WTC11 (cell line): ENCODE measurements around the gene NPTN. TPM values are rescaled to one million over a fixed set of nuclear protein-coding genes. Genes with fewer than 3 reads are reported as not detected.

ENCODE experiments used
- ATAC-seq: fragments of 200-7000 bp; cut with Tn5 transposase; 2 replicates; pipeline ENCODE4 v1.10.0; 2021; ENCODE audit warnings: mild to moderate bottlenecking, moderate library complexity
- CTCF ChIA-PET: fragments of 300-600 bp; sonication (Branson Sonifier 250); formaldehyde crosslinking; loops from one replicate; lab custom pipeline; 2021; ENCODE audit warnings: antibody characterized with exemption; lab: Charles Lee
- POLR2A ChIA-PET: fragments of 350-600 bp; sonication (Branson Sonifier 250); formaldehyde crosslinking; loops from one replicate; lab custom pipeline; 2021; ENCODE audit warnings: antibody characterized with exemption; lab: Charles Lee
- DNase-seq: peaks from one replicate; pipeline ENCODE4 v3.0.0; 2021; ENCODE audit warnings: low spot score
- H3K27ac Mint-ChIP-seq: 2 replicates; pipeline ENCODE4 v1.8.0; 2021; ENCODE audit warnings: mixed read lengths
- H3K27me3 Mint-ChIP-seq: 2 replicates; pipeline ENCODE4 v1.8.0; 2021; ENCODE audit warnings: low read depth, mild to moderate bottlenecking, moderate library complexity, mixed read lengths
- H3K36me3 Mint-ChIP-seq: 2 replicates; pipeline ENCODE4 v1.8.0; 2021; ENCODE audit warnings: mixed read lengths
- H3K4me1 Mint-ChIP-seq: 2 replicates; pipeline ENCODE4 v1.8.0; 2022; ENCODE audit warnings: mixed read lengths
- H3K4me3 Mint-ChIP-seq: 2 replicates; pipeline ENCODE4 v1.8.0; 2021; ENCODE audit warnings: mild to moderate bottlenecking, moderate library complexity, mixed read lengths
- H3K9me3 Mint-ChIP-seq: 2 replicates; pipeline ENCODE4 v1.8.0; 2021; ENCODE audit warnings: mixed read lengths
- ATF1 ChIP-seq: sonication (generic); formaldehyde crosslinking; IDR thresholded peaks from 2 replicates; pipeline ENCODE4 v1.8.1; 2023; ENCODE audit warnings: mild to moderate bottlenecking, moderate library complexity, missing genetic modification reagents
- CBFB ChIP-seq: sonication (generic); formaldehyde crosslinking; IDR thresholded peaks from 2 replicates; pipeline ENCODE4 v1.8.1; 2022; ENCODE audit warnings: mild to moderate bottlenecking, low read depth, missing genetic modification reagents
- EMX1 ChIP-seq: fragments of 250-450 bp; sonication (Bioruptor Pico); IDR thresholded peaks from 2 replicates; pipeline ENCODE4 v1.8.0; 2021; ENCODE audit warnings: mild to moderate bottlenecking
- ETV6 ChIP-seq: sonication (generic); formaldehyde crosslinking; IDR thresholded peaks from 2 replicates; pipeline ENCODE4 v1.8.1; 2022; ENCODE audit warnings: mild to moderate bottlenecking, missing genetic modification reagents
- GRHL2 ChIP-seq: fragments of 250-450 bp; sonication (Bioruptor Pico); IDR thresholded peaks from 2 replicates; pipeline ENCODE4 v1.8.0; 2022; ENCODE audit warnings: mild to moderate bottlenecking, moderate library complexity; ENCODE audit not compliant: insufficient replicate concordance, severe bottlenecking
- IRF2 ChIP-seq: sonication (generic); formaldehyde crosslinking; IDR thresholded peaks from 2 replicates; pipeline ENCODE4 v1.8.0; 2022; ENCODE audit warnings: low read depth, missing genetic modification reagents, borderline replicate concordance
- MYBL2 ChIP-seq: sonication (generic); formaldehyde crosslinking; IDR thresholded peaks from 2 replicates; pipeline ENCODE4 v1.8.1; 2023; ENCODE audit warnings: mild to moderate bottlenecking, moderate library complexity, missing genetic modification reagents
- TCF7 ChIP-seq: sonication (generic); formaldehyde crosslinking; IDR thresholded peaks from 2 replicates; pipeline ENCODE4 v1.8.0; 2022; ENCODE audit warnings: mild to moderate bottlenecking, low read depth, missing genetic modification reagents, moderate library complexity
- TP53 ChIP-seq: sonication (generic); formaldehyde crosslinking; IDR thresholded peaks from 2 replicates; pipeline ENCODE4 v1.8.1; 2023; ENCODE audit warnings: mild to moderate bottlenecking, missing genetic modification reagents
- ZNF263 ChIP-seq: sonication (generic); formaldehyde crosslinking; IDR thresholded peaks from 2 replicates; pipeline ENCODE4 v1.8.1; 2022; ENCODE audit warnings: low read depth, mild to moderate bottlenecking, moderate library complexity, missing genetic modification reagents
- ZNF416 ChIP-seq: fragments of 250-450 bp; sonication (Bioruptor Pico); IDR thresholded peaks from 2 replicates; pipeline ENCODE4 v1.9.0; 2021; ENCODE audit warnings: mild to moderate bottlenecking, inconsistent platforms
- ZNF423 ChIP-seq: fragments of 250-450 bp; sonication (Bioruptor Pico); IDR thresholded peaks from 2 replicates; pipeline ENCODE4 v2.1.2; 2022; ENCODE audit warnings: mild to moderate bottlenecking, moderate library complexity
- ZNF671 ChIP-seq: fragments of 250-450 bp; sonication (Bioruptor Pico); IDR thresholded peaks from 2 replicates; pipeline ENCODE4 v1.8.0; 2021; ENCODE audit warnings: mild to moderate bottlenecking
- total RNA-seq: library from RNA; stranded (reverse); gene quantifications from 3 replicates; pipeline ENCODE4 v1.2.3, GENCODE V29; 2021
- TF ChIP-seq, protein P1 (sequence below): sonication (generic); formaldehyde crosslinking; IDR thresholded peaks from 2 replicates; pipeline ENCODE4 v1.8.0; 2022; ENCODE audit warnings: mild to moderate bottlenecking, missing genetic modification reagents
- TF ChIP-seq, protein P2 (sequence below): fragments of 250-450 bp; sonication (Bioruptor Pico); conservative IDR thresholded peaks from 2 replicates; pipeline ENCODE4 v1.9.0; 2021; ENCODE audit warnings: mild to moderate bottlenecking
- TF ChIP-seq, protein P3 (sequence below): fragments of 200-600 bp; IDR thresholded peaks from 2 replicates; pipeline ENCODE4 v1.8.0; 2022; ENCODE audit warnings: antibody characterized with exemption

The NPTN gene
- total RNA-seq, 1 experiment from 2014 or later: 116 TPM

DNA sequence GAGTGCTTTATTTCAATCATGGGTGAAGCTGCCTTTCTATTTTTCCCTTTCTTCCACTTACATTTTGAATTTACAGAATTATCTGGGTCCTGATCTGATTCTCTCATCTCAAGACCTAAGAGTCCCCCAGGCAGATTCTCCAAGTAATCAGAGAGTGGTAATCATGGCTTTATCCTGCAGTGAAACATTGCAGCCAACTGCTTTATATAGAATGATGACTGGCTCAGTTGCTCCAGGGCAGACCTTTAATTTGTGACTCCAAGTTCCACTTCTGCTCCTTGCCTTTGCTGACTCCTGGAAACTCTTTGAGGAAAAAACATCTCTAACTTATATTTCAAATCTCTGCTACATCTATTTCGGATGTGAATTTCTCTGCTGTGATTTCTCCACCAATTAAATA is 25.5 kb upstream of the NPTN start:
- no peak for ATAC-seq
- CTCF ChIA-PET: no interaction called here

DNA sequence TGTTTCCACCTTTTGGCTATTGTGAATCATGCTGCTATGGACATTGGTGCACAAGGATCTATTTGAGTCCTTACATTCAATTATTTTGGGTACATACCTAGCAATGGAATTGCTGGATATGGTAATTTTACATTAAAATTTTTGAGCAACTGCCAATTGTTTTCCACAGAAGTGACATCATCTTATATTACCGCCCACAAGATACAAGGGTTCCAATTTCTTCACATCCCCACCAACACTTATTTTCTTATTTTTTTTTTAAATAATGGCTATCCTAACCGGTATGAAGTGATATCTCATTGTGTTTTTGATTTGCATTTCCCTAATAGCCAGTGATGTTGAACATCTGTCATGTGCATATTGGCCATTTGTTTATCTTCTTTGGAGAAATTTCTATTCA is 22.5 kb upstream of the NPTN start:
- TF ChIP-seq, protein P1, sequence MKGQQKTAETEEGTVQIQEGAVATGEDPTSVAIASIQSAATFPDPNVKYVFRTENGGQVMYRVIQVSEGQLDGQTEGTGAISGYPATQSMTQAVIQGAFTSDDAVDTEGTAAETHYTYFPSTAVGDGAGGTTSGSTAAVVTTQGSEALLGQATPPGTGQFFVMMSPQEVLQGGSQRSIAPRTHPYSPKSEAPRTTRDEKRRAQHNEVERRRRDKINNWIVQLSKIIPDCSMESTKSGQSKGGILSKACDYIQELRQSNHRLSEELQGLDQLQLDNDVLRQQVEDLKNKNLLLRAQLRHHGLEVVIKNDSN (CRISPR knock-in tag): no peak
- TF ChIP-seq ZNF423 (no peak), IRF2 (CRISPR knock-in tag) (no peak), EMX1 (CRISPR knock-in tag) (no peak), ATF1 (CRISPR knock-in tag) (no peak)
- TF ChIP-seq, protein P2, sequence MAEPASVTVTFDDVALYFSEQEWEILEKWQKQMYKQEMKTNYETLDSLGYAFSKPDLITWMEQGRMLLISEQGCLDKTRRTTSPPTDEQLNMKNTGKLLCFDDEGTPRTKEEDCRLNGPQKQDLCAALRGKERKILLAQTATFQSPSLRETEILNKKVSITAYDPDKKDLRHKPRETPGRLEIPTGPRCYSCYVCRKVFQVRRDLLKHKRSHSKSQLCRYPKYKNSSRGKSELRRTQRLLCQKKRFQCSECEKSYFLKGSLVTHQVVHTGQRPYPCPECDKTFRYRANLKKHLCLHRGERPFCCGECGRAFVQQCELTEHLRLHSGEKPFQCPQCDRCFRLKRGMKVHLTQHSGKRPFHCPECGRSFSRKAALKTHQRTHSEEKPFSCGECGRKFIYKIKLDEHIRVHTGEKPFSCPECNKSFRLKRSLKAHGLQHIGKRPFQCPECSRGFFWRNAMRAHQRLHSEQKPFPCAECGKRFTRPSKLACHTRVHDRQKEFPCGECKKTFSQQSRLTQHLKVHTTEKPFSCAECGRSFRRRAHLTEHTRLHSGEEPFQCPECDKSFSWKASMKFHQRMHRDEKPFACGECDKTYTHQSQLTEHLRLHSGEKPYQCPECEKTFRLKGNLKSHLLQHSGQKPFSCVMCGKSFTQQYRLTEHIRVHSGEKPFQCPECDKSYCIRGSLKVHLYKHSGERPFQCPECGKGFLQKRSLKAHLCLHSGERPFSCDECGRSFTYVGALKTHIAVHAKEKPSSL (CRISPR knock-in tag): no peak
- TF ChIP-seq, protein P3, sequence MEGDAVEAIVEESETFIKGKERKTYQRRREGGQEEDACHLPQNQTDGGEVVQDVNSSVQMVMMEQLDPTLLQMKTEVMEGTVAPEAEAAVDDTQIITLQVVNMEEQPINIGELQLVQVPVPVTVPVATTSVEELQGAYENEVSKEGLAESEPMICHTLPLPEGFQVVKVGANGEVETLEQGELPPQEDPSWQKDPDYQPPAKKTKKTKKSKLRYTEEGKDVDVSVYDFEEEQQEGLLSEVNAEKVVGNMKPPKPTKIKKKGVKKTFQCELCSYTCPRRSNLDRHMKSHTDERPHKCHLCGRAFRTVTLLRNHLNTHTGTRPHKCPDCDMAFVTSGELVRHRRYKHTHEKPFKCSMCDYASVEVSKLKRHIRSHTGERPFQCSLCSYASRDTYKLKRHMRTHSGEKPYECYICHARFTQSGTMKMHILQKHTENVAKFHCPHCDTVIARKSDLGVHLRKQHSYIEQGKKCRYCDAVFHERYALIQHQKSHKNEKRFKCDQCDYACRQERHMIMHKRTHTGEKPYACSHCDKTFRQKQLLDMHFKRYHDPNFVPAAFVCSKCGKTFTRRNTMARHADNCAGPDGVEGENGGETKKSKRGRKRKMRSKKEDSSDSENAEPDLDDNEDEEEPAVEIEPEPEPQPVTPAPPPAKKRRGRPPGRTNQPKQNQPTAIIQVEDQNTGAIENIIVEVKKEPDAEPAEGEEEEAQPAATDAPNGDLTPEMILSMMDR: no peak
- H3K27ac Mint-ChIP-seq: no peak overlapping the region
- H3K36me3 Mint-ChIP-seq: no peaks in the 10 kb centered on the region
- ChIA-PET POLR2A (no interaction called here), CTCF (no interaction called here)
- H3K4me3 Mint-ChIP-seq: no peak overlapping the region
- peaks cover 3% of the 10 kb centered on the region for H3K9me3 Mint-ChIP-seq
- no peaks in the 10 kb centered on the region for H3K4me1 Mint-ChIP-seq
- peaks cover 3% of the 10 kb centered on the region; the same call in 1 of the 2 replicates for H3K27me3 Mint-ChIP-seq
- DNase-seq (no peak), ATAC-seq (no peak)

More for the DNA sequence above, 25.5 kb upstream of the NPTN start:
- POLR2A ChIA-PET: no interaction called here
- H3K27ac Mint-ChIP-seq: no peak overlapping the region
- no peak for DNase-seq
- H3K9me3 Mint-ChIP-seq: no peaks in the 10 kb centered on the region
- H3K4me3 Mint-ChIP-seq: no peak overlapping the region
- TF ChIP-seq, protein P1 (CRISPR knock-in tag): no peak
- no peak for TF ChIP-seq TCF7 (CRISPR knock-in tag)
- TF ChIP-seq MYBL2: no peak
- no peak for TF ChIP-seq ZNF671 (CRISPR knock-in tag)
- TF ChIP-seq TP53 (CRISPR knock-in tag): no peak
- no peak for TF ChIP-seq IRF2 (CRISPR knock-in tag)
- TF ChIP-seq ZNF263: no peak
- TF ChIP-seq, all 79 proteins: peak for 0
- Mint-ChIP-seq H3K4me1 (no peaks in the 10 kb centered on the region), H3K27me3 (no peaks in the 10 kb centered on the region; the same call in 1 of the 2 replicates), H3K36me3 (no peaks in the 10 kb centered on the region)

DNA sequence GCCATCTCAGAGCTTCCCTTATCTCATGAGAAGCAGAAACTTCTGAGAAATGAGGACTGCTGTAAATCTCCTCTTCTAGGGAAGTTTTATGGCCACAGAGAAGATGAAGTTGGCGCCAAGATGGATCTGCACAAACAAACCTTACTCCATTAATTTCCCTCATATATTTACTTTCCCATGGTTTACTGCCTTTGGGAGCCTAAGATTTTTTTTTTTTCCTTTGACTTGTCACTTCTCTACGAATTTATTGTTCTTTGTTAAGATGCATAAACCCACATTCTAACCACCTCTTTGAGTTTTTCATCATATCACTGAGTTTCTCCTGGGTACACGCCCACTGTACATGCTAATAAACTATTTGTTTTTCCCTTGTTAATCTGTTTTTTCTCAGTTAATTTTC is 21.5 kb upstream of the NPTN start:
- CTCF ChIA-PET: interaction anchor here (1.4 kb wide), 1 partner anchor 18 kb away, joined by 5 read pairs; no protein-coding TSS in a partner anchor
- Mint-ChIP-seq H3K9me3 (peaks cover 3% of the 10 kb centered on the region), H3K27me3 (peaks cover 3% of the 10 kb centered on the region; the same call in 1 of the 2 replicates), H3K4me1 (no peaks in the 10 kb centered on the region), H3K4me3 (no peak overlapping the region), H3K36me3 (no peaks in the 10 kb centered on the region), H3K27ac (no peak overlapping the region)
- TF ChIP-seq CBFB: no peak
- TF ChIP-seq ZNF416: no peak
- no peak for TF ChIP-seq GRHL2
- TF ChIP-seq MYBL2: no peak
- TF ChIP-seq ETV6: no peak
- POLR2A ChIA-PET: no interaction called here
- no peak for DNase-seq
- ATAC-seq: no peak
